Nephron (organoid): ENCODE results near the gene COL6A3.

Experiments
- H3K27ac Mint-ChIP-seq, 3 experiments: 2 replicates each; pipeline ENCODE4 v1.8.0; 2020; ENCODE audit warnings: mixed read lengths in 3 of 3, mild to moderate bottlenecking in 2 of 3, moderate library complexity in 1 of 3
- H3K27me3 Mint-ChIP-seq: 2 replicates; pipeline ENCODE4 v1.8.0; 2021; ENCODE audit warnings: low read depth, mild to moderate bottlenecking, moderate library complexity, mixed read lengths
- H3K36me3 Mint-ChIP-seq: 2 replicates; pipeline ENCODE4 v1.8.0; 2020; ENCODE audit warnings: low read depth, mixed read lengths
- H3K4me1 Mint-ChIP-seq: 2 replicates; pipeline ENCODE4 v1.8.0; 2020; ENCODE audit warnings: mixed read lengths
- H3K4me3 Mint-ChIP-seq, 3 experiments: 2 replicates each; pipeline ENCODE4 v1.8.0; 2020; ENCODE audit warnings: mild to moderate bottlenecking in 3 of 3, mixed read lengths in 3 of 3, moderate library complexity in 2 of 3
- H3K9me3 Mint-ChIP-seq: 2 replicates; pipeline ENCODE4 v1.8.0; 2020; ENCODE audit warnings: mixed read lengths
- CTCF ChIP-seq, 3 experiments: fragments of 200-600 bp; sonication (generic); IDR thresholded peaks; one replicate each; pipeline ENCODE4 v1.5.0; 2021; ENCODE audit warnings: antibody characterized with exemption in 3 of 3; ENCODE audit not compliant: unreplicated experiment in 3 of 3

The COL6A3 gene

GRCh38 chr2:237423891-237424290 is 9.9 kb upstream of the COL6A3 start:
- no peaks in the 10 kb centered on the region for H3K9me3 Mint-ChIP-seq
- H3K4me1 Mint-ChIP-seq: peaks cover 38% of the 10 kb centered on the region
- no peaks in the 10 kb centered on the region for H3K36me3 Mint-ChIP-seq
- no peak for TF ChIP-seq CTCF (IDR thresholded peaks at IDR 0.05; ENCODE audit: unreplicated experiment in 3 of 3)
- peak overlapping the region; percentile 77 to 92 (median 85) for H3K27ac Mint-ChIP-seq
- peaks cover 8% of the 10 kb centered on the region for H3K27me3 Mint-ChIP-seq
- no peak overlapping the region for H3K4me3 Mint-ChIP-seq

- Mint-ChIP-seq H3K27ac (peak overlapping the region in 2 of 3 experiments; percentile 29 to 89), H3K27me3 (peaks cover 9% of the 10 kb centered on the region), H3K36me3 (no peaks in the 10 kb centered on the region), H3K4me3 (peak overlapping the region in 1 of 3 experiments; percentile 49), H3K4me1 (peaks cover 44% of the 10 kb centered on the region), H3K9me3 (no peaks in the 10 kb centered on the region)
- TF ChIP-seq CTCF (IDR thresholded peaks at IDR 0.05; ENCODE audit: unreplicated experiment in 3 of 3): no peak
Measured at GRCh38 chr2:237422309-237422708, 8.3 kb upstream of the COL6A3 start.

GRCh38 chr2:237421542-237422116 is 7.7 kb upstream of the COL6A3 start:
- Mint-ChIP-seq H3K9me3 (no peaks in the 10 kb centered on the region), H3K27ac (peak overlapping the region; percentile 82 to 89 (median 83)), H3K36me3 (no peaks in the 10 kb centered on the region), H3K4me3 (peak overlapping the region; percentile 46 to 65 (median 53)), H3K27me3 (peaks cover 9% of the 10 kb centered on the region), H3K4me1 (peaks cover 46% of the 10 kb centered on the region)
- peak; percentile 77 to 83 (median 80) for TF ChIP-seq CTCF (IDR thresholded peaks at IDR 0.05; ENCODE audit: unreplicated experiment in 3 of 3)

- Mint-ChIP-seq H3K27me3 (peaks cover 12% of the 10 kb centered on the region), H3K9me3 (no peaks in the 10 kb centered on the region), H3K27ac (peak overlapping the region in 2 of 3 experiments; percentile 17 to 31), H3K4me3 (peak overlapping the region in 1 of 3 experiments; percentile 6), H3K4me1 (peaks cover 41% of the 10 kb centered on the region), H3K36me3 (no peaks in the 10 kb centered on the region)
- TF ChIP-seq CTCF (IDR thresholded peaks at IDR 0.05; ENCODE audit: unreplicated experiment in 3 of 3): no peak
Measured at GRCh38 chr2:237418300-237418699, 4.3 kb upstream of the COL6A3 start.

GRCh38 chr2:237412988-237413776 is 782 bp downstream of the COL6A3 start:
- peaks cover 59% of the 10 kb centered on the region for H3K4me1 Mint-ChIP-seq
- H3K27ac Mint-ChIP-seq: peak overlapping the region; percentile 89 to 96 (median 95)
- H3K4me3 Mint-ChIP-seq: peak overlapping the region; percentile 91 to 97 (median 95)
- no peak for TF ChIP-seq CTCF (IDR thresholded peaks at IDR 0.05; ENCODE audit: unreplicated experiment in 3 of 3)
- H3K36me3 Mint-ChIP-seq: no peaks in the 10 kb centered on the region
- peaks cover 3% of the 10 kb centered on the region for H3K27me3 Mint-ChIP-seq
- H3K9me3 Mint-ChIP-seq: no peaks in the 10 kb centered on the region
